ENCODE measurements around the gene CLDN15.
"Not testable (repeated sequence)": the region's sequence is repeated elsewhere in the genome, so short reads cannot be mapped to it uniquely, and the experiment has no call there.

The CLDN15 gene

DNA sequence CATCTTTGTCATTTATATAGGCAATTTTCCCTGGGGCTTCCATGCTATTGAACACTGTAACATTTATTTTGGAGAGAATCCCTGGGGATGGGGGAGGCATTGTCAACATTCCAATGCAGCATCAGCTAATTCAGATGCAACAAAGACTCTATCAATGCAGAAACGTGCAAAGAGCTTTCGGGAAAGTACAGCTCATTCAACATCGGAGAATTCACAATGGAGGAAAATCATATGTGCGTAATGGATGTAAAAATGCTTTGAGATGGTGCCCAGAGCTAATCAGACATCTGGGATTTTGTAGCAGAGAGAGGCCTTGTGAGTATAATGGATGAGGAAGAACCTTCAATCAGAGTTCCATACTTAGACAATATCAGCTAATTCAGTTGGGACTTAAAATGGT, 35.6 kb upstream of the CLDN15 start:
- no peak for DNase-seq (ENCODE audit: low read depth)
- TF ChIP-seq, protein P1, sequence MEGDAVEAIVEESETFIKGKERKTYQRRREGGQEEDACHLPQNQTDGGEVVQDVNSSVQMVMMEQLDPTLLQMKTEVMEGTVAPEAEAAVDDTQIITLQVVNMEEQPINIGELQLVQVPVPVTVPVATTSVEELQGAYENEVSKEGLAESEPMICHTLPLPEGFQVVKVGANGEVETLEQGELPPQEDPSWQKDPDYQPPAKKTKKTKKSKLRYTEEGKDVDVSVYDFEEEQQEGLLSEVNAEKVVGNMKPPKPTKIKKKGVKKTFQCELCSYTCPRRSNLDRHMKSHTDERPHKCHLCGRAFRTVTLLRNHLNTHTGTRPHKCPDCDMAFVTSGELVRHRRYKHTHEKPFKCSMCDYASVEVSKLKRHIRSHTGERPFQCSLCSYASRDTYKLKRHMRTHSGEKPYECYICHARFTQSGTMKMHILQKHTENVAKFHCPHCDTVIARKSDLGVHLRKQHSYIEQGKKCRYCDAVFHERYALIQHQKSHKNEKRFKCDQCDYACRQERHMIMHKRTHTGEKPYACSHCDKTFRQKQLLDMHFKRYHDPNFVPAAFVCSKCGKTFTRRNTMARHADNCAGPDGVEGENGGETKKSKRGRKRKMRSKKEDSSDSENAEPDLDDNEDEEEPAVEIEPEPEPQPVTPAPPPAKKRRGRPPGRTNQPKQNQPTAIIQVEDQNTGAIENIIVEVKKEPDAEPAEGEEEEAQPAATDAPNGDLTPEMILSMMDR (IDR thresholded peaks at IDR 0.05; ENCODE audit: low read depth, low read length, missing control alignments) = no peak
- no peak overlapping the region for H3K4me3 ChIP-seq (ENCODE audit: low read depth, low read length)

DNA sequence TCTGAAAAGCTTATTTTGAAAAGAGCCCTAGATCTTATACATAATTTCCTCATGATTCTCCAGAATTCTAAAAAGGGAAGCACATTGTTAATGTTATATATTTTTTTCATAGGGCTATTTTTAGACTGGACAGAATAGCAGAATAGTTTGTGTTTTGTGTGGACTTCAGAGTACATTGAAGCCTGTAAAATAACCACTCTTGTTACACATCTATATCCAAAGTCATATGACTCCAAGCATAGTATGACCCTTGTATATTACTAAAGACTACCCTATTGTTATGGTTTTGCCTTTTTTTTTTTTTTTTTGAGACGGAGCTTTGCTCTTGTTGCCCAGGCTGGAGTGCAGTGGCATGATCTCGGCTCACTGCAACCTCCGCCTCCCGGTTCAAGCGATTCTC, 33.4 kb upstream of the CLDN15 start:
- TF ChIP-seq, protein P1 (IDR thresholded peaks at IDR 0.05; ENCODE audit: low read depth, low read length, missing control alignments) = no peak
- DNase-seq (ENCODE audit: low read depth) = no peak
- H3K4me3 ChIP-seq (ENCODE audit: low read depth, low read length) = no peak overlapping the region

DNA sequence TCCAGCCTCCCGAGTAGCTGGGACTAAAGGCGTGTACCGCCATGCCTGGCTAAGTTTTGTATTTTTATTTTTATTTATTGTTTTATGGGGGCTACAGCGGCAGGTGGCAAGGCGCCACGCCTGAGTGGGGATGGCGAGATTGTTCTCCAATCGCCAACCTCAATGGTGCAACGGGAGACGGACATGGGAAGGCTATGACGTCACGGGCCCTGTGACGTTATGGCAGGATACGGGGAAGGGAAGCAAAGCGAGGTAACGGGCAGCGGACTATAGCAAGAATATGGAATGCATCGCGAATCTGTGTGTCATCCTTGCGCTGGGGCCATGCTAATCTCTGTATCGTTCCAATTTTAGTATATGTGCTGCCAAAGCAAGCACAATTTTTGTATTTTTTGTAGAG, 32.1 kb upstream of the CLDN15 start:
- no peak overlapping the region for H3K4me3 ChIP-seq (ENCODE audit: low read depth, low read length)
- DNase-seq (ENCODE audit: low read depth) = no peak
- TF ChIP-seq, protein P1 (IDR thresholded peaks at IDR 0.05; ENCODE audit: low read depth, low read length, missing control alignments) = no peak

GRCh38 chr7:101265622-101266516, 28.3 kb upstream of the CLDN15 start:
- no peak overlapping the region for H3K4me3 ChIP-seq (ENCODE audit: low read depth, low read length)
- TF ChIP-seq, protein P1 (IDR thresholded peaks at IDR 0.05; ENCODE audit: low read depth, low read length, missing control alignments) = no peak
- DNase-seq (ENCODE audit: low read depth) = no peak

DNA sequence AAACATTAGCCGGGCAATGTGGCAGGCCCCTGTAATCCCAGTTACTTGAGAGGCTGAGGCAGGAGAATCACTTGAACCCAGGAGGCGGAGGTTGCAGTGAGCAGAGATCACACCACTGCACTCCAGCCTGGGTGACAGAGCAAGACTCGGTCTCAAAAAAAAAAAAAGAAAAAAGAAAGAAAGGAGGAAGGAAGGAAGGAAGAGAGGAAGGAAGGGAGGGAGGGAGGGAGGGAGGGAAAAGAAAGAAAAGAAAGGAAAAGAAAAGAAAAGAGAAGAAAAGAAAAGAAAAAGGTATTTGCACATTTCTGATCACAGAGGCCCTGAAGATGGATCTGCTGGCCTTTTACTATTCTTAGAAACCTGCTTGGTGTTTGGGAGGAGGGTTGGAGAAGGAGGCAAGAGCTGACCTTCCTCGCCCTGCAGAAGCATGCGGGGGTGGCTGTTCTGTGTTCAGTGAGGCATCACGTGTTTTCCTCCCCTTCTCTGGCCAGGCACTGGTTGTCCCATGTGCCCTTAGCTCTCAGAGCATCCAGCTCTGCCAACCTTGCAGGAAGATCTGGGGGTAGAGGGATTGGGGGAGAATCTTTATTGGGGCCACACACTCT, 26.6 kb upstream of the CLDN15 start:
- not testable (repeated sequence) for DNase-seq (ENCODE audit: low read depth); H3K4me3 ChIP-seq (ENCODE audit: low read depth, low read length)

GRCh38 chr7:101258243-101258731, 20.7 kb upstream of the CLDN15 start:
- H3K4me3 ChIP-seq (ENCODE audit: low read depth, low read length) = no peak overlapping the region
- TF ChIP-seq, protein P1 (IDR thresholded peaks at IDR 0.05; ENCODE audit: low read depth, low read length, missing control alignments) = no peak
- DNase-seq (ENCODE audit: low read depth) = no peak

DNA sequence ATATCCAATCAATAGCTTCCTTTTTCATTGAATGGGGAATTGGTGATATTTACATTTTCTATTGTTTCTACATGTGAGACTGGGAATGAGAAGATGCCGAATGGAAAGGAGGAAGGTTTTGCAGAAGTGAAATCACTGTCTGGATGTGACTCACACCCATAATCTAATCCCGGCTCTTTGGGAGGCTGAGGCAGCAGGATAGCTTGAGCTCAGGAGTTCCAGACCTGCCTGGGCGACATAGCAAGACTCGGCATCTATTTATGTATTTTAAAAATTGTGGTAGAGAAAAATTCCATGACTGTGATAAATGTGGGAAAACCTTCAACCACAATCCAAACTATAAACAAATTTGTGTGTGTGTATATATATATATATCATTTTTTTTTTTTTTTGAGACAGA, 18.2 kb upstream of the CLDN15 start:
- H3K4me3 ChIP-seq (ENCODE audit: low read depth, low read length) = no peak overlapping the region
- TF ChIP-seq, protein P1 (IDR thresholded peaks at IDR 0.05; ENCODE audit: low read depth, low read length, missing control alignments) = no peak
- no peak for DNase-seq (ENCODE audit: low read depth)

DNA sequence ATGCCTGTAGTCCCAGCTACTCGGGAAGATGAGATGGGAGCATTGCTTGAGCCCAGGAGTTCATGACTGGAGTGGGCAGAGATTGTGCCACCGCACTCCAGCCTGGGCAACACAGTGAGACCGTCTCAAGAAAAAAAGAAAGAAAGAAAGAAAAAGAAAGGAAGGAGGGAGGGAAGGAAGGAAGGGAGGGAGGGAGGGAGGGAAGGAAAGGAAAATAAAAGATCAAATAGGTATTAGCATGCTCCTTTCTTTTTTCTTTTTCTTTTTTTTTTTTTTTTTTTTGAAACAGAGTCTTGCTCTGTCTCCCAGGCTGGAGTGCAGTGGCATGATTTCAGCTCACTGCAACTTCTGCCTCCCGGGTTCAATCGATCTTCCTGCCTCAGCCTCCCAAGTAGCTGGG, 15.6 kb upstream of the CLDN15 start:
- DNase-seq (ENCODE audit: low read depth); H3K4me3 ChIP-seq (ENCODE audit: low read depth, low read length): not testable (repeated sequence)
